ENCODE data around the gene PECR.

PECR gene

GRCh38 chr2:216118474-216118873 is 36.9 kb upstream of the PECR start:
- TF ChIP-seq, protein P1, sequence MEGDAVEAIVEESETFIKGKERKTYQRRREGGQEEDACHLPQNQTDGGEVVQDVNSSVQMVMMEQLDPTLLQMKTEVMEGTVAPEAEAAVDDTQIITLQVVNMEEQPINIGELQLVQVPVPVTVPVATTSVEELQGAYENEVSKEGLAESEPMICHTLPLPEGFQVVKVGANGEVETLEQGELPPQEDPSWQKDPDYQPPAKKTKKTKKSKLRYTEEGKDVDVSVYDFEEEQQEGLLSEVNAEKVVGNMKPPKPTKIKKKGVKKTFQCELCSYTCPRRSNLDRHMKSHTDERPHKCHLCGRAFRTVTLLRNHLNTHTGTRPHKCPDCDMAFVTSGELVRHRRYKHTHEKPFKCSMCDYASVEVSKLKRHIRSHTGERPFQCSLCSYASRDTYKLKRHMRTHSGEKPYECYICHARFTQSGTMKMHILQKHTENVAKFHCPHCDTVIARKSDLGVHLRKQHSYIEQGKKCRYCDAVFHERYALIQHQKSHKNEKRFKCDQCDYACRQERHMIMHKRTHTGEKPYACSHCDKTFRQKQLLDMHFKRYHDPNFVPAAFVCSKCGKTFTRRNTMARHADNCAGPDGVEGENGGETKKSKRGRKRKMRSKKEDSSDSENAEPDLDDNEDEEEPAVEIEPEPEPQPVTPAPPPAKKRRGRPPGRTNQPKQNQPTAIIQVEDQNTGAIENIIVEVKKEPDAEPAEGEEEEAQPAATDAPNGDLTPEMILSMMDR (IDR thresholded peaks at IDR 0.05; ENCODE audit: insufficient read depth, low read depth, low read length, missing control alignments) = no peak
- no peak for DNase-seq (ENCODE audit: low read depth)
- no peak overlapping the region for H3K4me3 ChIP-seq (ENCODE audit: low read length)

DNA sequence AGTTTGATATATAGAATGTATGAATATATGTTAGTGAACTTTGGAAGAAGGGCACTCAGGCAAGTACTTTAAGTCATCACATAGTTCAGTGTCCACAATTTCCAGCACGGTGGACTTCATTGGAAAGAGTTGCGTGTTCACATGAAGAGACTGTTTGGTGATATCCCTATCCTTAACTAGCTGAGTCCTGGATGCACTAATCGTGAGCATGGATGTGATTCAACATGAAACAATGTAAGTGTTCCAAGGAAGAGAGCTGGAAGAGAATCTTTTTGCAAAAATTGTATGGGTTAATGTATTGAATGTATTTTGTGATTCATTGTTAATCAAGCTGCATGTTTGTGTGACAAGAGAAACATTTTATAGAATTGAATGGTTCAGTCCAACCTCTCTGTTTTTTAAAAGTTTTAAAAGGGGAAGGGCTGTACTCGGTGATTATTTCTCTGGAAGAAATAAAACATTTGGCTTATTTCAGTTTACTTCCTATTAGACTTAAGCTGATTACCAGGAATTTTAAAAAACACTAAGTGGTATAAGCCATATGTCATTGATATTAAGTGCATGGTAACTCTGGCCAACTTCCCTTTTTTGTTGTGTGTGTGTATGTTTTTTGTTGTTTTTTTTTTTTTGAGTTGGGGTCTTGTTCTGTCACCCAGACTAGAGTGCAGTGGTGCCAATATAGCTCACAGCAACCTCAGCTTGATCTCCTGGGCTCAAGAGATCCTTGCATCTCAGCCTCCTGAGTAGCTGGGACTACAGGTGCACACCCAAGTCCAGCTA is 36.1 kb upstream of the PECR start:
- H3K4me3 ChIP-seq (ENCODE audit: low read length) = no peak overlapping the region
- TF ChIP-seq, protein P1 (IDR thresholded peaks at IDR 0.05; ENCODE audit: insufficient read depth, low read depth, low read length, missing control alignments) = no peak
- DNase-seq (ENCODE audit: low read depth) = no peak

- H3K4me3 ChIP-seq (ENCODE audit: low read length) = no peak overlapping the region
- no peak for DNase-seq (ENCODE audit: low read depth)
- TF ChIP-seq, protein P1 (IDR thresholded peaks at IDR 0.05; ENCODE audit: insufficient read depth, low read depth, low read length, missing control alignments) = no peak
Observed at GRCh38 chr2:216116418-216116817, 34.8 kb upstream of the PECR start.

DNA sequence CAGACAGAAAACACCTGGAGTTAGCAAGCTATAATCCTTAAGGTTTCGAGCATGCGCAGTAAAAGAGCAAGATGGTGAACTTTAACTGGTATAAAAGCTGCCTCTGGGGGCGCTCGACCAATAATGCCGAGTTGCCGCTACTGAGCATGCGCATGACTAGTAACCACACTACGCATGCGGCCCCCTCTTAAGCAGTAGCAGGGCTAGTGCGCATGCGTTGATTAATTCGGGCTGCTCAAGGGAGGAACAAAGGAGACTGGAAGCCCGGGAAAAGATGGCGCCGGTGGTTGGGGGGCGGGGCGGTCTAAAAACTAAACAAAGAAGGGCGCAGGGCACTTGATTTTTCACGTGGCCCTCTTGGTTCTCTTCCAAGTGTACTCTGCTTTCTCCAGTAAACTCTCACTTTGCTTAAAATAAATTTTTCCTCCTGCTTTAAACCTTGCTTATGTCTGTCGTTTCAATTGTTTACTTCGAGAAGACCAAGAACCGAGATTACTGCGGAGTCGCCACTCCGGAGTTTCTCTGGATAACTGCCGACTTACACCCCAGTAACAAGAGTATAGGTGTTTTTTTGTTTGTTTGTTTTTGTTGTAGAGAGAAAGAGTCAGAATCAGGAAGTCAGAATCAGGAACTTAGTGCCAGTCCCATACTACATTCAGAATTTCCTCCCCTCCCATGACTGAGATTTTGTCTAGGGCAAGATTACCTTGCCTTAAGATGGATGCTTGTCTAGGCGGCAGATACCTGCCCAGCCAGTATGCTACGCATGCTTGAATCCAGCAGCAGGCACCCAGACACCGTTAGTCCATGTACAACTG is 33.3 kb upstream of the PECR start:
- H3K4me3 ChIP-seq (ENCODE audit: low read length) = peak overlapping the region; percentile 74
- DNase-seq (ENCODE audit: low read depth) = peak; percentile 99
- TF ChIP-seq, protein P1 (IDR thresholded peaks at IDR 0.05; ENCODE audit: insufficient read depth, low read depth, low read length, missing control alignments) = peak; percentile 80

- DNase-seq (ENCODE audit: low read depth) = no peak
- H3K4me3 ChIP-seq (ENCODE audit: low read length) = no peak overlapping the region
- TF ChIP-seq, protein P1 (IDR thresholded peaks at IDR 0.05; ENCODE audit: insufficient read depth, low read depth, low read length, missing control alignments) = no peak
Observed at GRCh38 chr2:216114382-216114713, 32.7 kb upstream of the PECR start.

GRCh38 chr2:216113572-216113971 is 32.0 kb upstream of the PECR start:
- no peak overlapping the region for H3K4me3 ChIP-seq (ENCODE audit: low read length)
- DNase-seq (ENCODE audit: low read depth) = no peak
- TF ChIP-seq, protein P1 (IDR thresholded peaks at IDR 0.05; ENCODE audit: insufficient read depth, low read depth, low read length, missing control alignments) = no peak

Measured in epithelial cell of esophagus (primary cell).